Peyer's patch (tissue), 4 donors: ENCODE results near the gene RADIL. TPM values are rescaled to one million over a fixed set of nuclear protein-coding genes. Genes with fewer than 3 reads are reported as not detected.
"Not testable (repeated sequence)": the region's sequence is repeated elsewhere in the genome, so short reads cannot be mapped to it uniquely, and the experiment has no call there.

Source experiments
- DNase-seq, 3 donors: peaks; one replicate each; pipeline ENCODE4 v3.0.0-alpha.2; 2017 to 2019
- H3K27ac ChIP-seq, 4 donors: fragments of 200-600 bp; sonication (generic); one replicate each; pipeline ENCODE4 v1.5.1; 2016 to 2019
- H3K27me3 ChIP-seq, 2 donors: fragments of 200-600 bp; sonication (generic); one replicate each; pipeline ENCODE4 v1.5.1; 2019
- H3K36me3 ChIP-seq, 3 donors: fragments of 200-600 bp; sonication (generic); one replicate each; pipeline ENCODE4 v1.5.1; 2016 to 2019
- H3K4me1 ChIP-seq, 4 donors: fragments of 200-600 bp; sonication (generic); one replicate each; pipeline ENCODE4 v1.5.1; 2016 to 2019
- H3K4me3 ChIP-seq, 4 donors: fragments of 200-600 bp; sonication (generic); 1 replicate in 3 of 4; 2 replicates in 1 of 4; pipeline ENCODE4 v1.5.1; 2016 to 2019; ENCODE audit warnings: mild to moderate bottlenecking in 1 of 4
- H3K9me3 ChIP-seq, 4 donors: fragments of 200-600 bp; sonication (generic); one replicate each; pipeline ENCODE4 v1.5.1; 2016 to 2019; ENCODE audit warnings: mild to moderate bottlenecking in 1 of 4
- CTCF ChIP-seq, 6 experiments: fragments of 450-650 bp in 4 of 6; fragments of 200-600 bp in 2 of 6; sonication (generic) in 1 of 6; IDR thresholded peaks; one replicate each; pipeline ENCODE4 v1.5.1; 2017 to 2019; ENCODE audit warnings: antibody characterized with exemption in 6 of 6, mild to moderate bottlenecking in 3 of 6, moderate library complexity in 1 of 6
- POLR2A ChIP-seq, 2 donors: fragments of 450-650 bp; IDR thresholded peaks; one replicate each; pipeline ENCODE4 v1.5.1; 2017; ENCODE audit warnings: antibody characterized with exemption in 2 of 2, mild to moderate bottlenecking in 2 of 2, moderate library complexity in 2 of 2
- total RNA-seq, 4 donors: library from RNA; depleted of rRNA; stranded (reverse); fragments of >200 nt; gene quantifications; one replicate each; pipeline ENCODE4 v1.1.0, GENCODE V29; 2016

Gene RADIL
- total RNA-seq, 4 donors from 2014 or later, result 1.1 to 16.5 (median 4.5) TPM

GRCh38 chr7:4895766-4896165 lies 12.2 kb upstream of the RADIL start:
- no peaks in the 10 kb centered on the region for H3K4me1 ChIP-seq
- H3K36me3 ChIP-seq, result no peaks in the 10 kb centered on the region
- H3K9me3 ChIP-seq, result no peaks in the 10 kb centered on the region
- H3K4me3 ChIP-seq, result no peak overlapping the region
- H3K27me3 ChIP-seq, result no peaks in the 10 kb centered on the region
- no peak for DNase-seq
- TF ChIP-seq POLR2A (IDR thresholded peaks at IDR 0.05) (no peak), CTCF (IDR thresholded peaks at IDR 0.05) (no peak)
- no peak overlapping the region for H3K27ac ChIP-seq

- H3K4me3 ChIP-seq, result no peak overlapping the region
- no peak for TF ChIP-seq POLR2A (IDR thresholded peaks at IDR 0.05)
These were observed 11.0 kb upstream of the RADIL start for GRCh38 chr7:4894482-4894881.

GRCh38 chr7:4893929-4894475 lies 10.5 kb upstream of the RADIL start:
- TF ChIP-seq POLR2A (IDR thresholded peaks at IDR 0.05) (no peak), CTCF (IDR thresholded peaks at IDR 0.05) (no peak)
- no peak overlapping the region for H3K4me3 ChIP-seq
- no peak for DNase-seq
- no peaks in the 10 kb centered on the region for H3K9me3 ChIP-seq
- no peaks in the 10 kb centered on the region for H3K27me3 ChIP-seq
- H3K36me3 ChIP-seq, result no peaks in the 10 kb centered on the region
- H3K27ac ChIP-seq, result no peak overlapping the region
- H3K4me1 ChIP-seq, result no peaks in the 10 kb centered on the region

More at GRCh38 chr7:4894482-4894881, 11.0 kb upstream of the RADIL start:
- no peak for DNase-seq
- H3K9me3 ChIP-seq, result no peaks in the 10 kb centered on the region
- no peaks in the 10 kb centered on the region for H3K36me3 ChIP-seq
- H3K27me3 ChIP-seq, result no peaks in the 10 kb centered on the region
- no peak overlapping the region for H3K27ac ChIP-seq
- no peaks in the 10 kb centered on the region for H3K4me1 ChIP-seq

- H3K4me3 ChIP-seq, H3K9me3 ChIP-seq, DNase-seq, H3K27me3 ChIP-seq, H3K4me1 ChIP-seq, H3K27ac ChIP-seq, H3K36me3 ChIP-seq: not testable (repeated sequence)
These were observed 9.7 kb upstream of the RADIL start for GRCh38 chr7:4893188-4893587.

- not testable (repeated sequence) for DNase-seq, H3K4me3 ChIP-seq, H3K36me3 ChIP-seq, H3K9me3 ChIP-seq, H3K27me3 ChIP-seq, H3K4me1 ChIP-seq, H3K27ac ChIP-seq
These were observed 8.0 kb upstream of the RADIL start for GRCh38 chr7:4891522-4891921.

- Histone ChIP-seq H3K36me3 (no peaks in the 10 kb centered on the region), H3K9me3 (no peaks in the 10 kb centered on the region), H3K27me3 (no peaks in the 10 kb centered on the region), H3K4me1 (no peaks in the 10 kb centered on the region), H3K4me3 (no peak overlapping the region), H3K27ac (no peak overlapping the region)
- no peak for DNase-seq
- no peak for TF ChIP-seq CTCF (IDR thresholded peaks at IDR 0.05)
These were observed 6.2 kb upstream of the RADIL start for GRCh38 chr7:4889682-4890081.

- no peak for DNase-seq
- Histone ChIP-seq H3K27me3 (peaks cover 0 to 2% of the 10 kb centered on the region in 2 donors), H3K36me3 (no peaks in the 10 kb centered on the region), H3K4me1 (peaks cover 0 to 6% (median 2%) of the 10 kb centered on the region in 4 donors), H3K9me3 (no peaks in the 10 kb centered on the region), H3K27ac (no peak overlapping the region), H3K4me3 (no peak overlapping the region)
- TF ChIP-seq CTCF (IDR thresholded peaks at IDR 0.05), result no peak
- TF ChIP-seq POLR2A (IDR thresholded peaks at IDR 0.05), result no peak
These were observed 4.6 kb upstream of the RADIL start for GRCh38 chr7:4888161-4888560.
